ENCODE results near the gene ATRN.
A peak's percentile ranks its signal among the peaks of the same experiment; 100 is the strongest.
"Not testable (repeated sequence)": the region's sequence is repeated elsewhere in the genome, so short reads cannot be mapped to it uniquely, and the experiment has no call there.

ATRN gene

DNA sequence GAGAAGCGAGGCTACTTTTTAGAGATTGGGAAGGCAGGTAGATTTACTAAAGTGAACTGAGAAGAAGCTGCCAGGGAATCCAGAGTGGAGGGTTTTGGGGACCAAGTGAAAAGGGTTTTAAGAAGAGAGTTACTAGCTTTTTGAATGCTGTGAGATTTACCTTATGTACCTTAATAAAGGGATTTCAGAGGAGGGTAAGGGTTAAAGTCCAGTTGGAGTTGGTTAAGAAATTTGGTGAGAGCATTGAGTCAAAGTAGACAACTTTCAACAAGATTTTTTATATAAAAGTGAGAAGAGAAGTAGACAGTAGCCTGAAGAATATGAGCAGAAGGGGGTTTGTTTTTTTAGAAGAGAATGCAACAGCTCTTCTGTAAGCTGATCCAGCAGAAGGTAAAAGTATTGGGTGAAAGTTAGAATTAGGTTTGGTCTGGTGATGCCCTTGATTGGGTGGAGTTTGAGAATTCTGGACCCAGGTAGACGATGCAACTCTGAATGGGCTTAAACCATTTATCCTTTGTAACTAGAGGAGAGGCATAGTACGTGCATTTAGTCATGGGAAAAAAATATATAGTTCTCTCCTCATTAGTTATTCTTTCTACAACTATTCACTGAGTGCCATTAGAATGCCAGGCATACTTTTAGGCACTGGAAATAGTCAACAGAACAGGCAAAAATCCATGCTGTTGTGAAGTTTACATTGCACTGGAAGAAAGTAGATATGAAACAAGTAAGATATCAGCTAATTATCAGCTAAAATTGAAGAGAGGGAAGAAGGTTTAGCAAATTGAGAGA is 44.8 kb downstream of the ATRN start:
- DNase-seq (ENCODE audit: low spot score): no peak

DNA sequence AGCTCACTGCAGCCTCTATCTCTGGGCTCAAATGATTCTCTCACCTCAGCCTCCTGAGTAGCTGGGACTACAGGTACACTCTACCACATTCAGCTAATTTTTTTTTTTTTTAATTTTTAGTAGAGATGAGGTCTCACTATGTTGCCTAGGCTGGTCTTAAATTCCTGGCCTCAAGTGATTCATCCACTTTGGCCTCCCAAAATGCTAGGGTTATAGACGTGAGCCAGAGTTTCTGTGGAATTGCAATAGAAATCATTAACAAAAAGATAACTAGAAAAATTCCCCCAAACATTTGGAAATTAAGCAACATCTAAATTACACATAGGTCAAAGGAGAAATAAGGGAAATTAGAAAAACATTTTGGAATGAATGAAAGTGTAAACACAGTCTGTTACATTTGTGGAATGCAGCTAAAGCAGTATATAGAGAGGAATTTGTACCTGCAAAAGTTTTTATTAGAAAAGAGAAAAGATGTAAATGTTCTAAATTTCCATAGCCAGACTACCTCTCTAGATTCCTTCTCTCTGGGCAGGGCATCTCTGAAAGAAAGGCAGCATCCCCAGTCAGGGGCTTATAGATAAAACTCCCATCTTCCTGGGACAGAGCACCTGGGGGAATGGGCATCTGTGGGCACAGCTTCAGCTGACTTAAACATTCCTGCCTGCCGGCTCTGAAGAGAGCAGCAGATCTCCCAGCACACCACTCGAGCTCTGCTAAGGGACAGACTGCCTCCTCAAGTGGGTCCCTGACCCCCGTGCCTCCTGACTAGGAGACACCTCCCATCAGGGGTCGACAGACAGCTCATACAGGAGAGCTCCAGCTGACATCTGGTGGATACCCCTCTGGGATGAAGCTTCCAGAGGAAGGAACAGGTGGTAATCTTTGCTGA is 51.3 kb downstream of the ATRN start:
- DNase-seq (ENCODE audit: low spot score): no peak

DNA sequence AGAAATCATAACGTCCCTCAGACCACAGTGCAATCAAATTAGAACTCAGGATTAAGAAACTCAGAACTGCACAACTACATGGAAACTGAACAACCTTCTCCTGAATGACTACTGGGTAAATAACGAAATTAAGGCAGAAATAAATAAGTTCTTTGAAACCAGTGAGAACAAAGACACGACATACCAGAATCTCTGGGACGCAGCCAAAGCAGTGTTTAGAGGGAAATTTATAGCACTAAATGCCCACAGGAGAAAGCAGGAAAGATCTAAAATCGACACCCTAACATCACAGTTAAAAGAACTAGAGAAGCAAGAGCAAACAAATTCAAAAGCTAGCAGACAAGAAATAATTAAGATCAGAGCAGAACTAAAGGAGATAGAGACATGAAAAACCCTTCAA is 53.9 kb downstream of the ATRN start:
- not testable (repeated sequence) for DNase-seq (ENCODE audit: low spot score)

DNA sequence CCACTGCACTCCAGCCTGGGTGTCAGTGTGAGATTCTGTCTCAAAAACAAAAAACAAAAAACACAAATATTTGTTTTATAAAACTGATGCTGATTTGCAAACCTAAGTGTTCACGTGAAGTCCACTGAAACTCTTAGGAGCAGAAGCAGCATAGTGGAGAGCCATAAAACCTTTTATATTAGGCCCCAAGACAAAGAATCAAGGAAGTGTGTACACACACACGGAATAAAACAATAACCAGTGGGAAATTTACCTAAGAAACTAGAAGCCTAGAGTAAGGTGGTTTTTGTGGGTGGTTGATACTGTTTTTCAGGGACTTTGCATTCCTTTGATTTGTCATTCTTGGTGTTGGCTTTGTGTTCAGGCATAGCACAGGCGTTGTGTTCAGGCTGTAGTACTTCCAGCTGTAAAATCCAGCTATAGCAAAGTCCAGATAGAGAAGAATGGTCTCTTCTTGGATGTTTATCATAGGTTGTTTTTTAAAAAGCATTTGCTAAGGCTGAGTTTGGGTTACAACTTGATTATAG is 61.3 kb downstream of the ATRN start:
- DNase-seq (ENCODE audit: low spot score): no peak

DNA sequence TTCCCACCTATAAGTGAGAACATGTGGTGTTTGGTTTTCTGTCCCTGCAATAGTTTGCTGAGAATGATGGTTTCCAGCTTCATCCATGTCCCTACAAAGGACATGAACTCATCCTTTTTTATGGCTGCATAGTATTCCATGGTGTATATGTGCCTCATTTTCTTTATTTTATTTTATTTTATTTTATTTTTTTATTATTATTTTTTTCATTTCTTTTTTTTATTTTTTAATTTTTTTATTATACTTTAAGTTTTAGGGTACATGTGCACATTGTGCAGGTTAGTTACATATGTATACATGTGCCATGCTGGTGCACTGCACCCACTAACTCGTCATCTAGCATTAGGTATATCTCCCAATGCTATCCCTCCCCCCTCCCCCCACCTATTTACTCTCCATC is 66.9 kb downstream of the ATRN start:
- not testable (repeated sequence) for DNase-seq (ENCODE audit: low spot score)

DNA sequence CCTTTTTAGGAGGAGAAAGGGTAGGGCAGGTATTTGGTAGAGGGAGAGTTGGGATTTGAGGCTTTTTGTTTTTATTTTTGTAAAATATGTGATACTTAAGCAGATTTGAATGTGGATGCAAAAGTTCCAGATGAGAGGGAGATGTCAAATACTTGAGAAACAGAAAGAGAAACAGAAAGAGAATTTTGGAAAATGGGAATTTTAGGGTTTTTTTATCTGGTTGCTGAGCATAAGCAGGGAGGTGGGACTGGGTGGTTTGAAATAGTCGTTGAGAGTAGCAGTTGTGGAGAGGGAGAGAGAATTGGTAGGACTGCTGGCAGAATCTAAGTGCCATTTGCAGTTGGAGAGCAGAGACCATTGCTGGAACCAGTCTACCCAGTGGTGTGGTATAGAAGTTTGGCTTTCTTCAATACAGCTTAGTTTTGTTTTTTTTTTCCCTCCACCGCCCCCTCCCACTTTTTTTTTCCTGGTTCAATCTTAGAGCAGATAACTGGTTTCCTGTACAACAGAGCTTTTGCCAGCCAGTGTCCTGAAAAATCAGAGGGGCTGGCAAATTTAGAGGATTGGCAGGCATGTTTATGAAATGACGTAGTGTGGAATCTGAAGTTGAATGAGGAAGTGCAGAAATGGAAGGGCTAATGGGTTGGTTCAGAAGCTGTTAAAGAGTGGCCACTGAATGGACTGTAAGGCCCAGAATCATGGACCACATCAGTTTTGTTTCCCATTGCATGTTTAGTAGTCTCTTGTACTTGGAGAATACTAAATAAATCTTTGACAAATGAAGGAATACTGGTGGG is 68.7 kb downstream of the ATRN start:
- no peak for DNase-seq (ENCODE audit: low spot score)

DNA sequence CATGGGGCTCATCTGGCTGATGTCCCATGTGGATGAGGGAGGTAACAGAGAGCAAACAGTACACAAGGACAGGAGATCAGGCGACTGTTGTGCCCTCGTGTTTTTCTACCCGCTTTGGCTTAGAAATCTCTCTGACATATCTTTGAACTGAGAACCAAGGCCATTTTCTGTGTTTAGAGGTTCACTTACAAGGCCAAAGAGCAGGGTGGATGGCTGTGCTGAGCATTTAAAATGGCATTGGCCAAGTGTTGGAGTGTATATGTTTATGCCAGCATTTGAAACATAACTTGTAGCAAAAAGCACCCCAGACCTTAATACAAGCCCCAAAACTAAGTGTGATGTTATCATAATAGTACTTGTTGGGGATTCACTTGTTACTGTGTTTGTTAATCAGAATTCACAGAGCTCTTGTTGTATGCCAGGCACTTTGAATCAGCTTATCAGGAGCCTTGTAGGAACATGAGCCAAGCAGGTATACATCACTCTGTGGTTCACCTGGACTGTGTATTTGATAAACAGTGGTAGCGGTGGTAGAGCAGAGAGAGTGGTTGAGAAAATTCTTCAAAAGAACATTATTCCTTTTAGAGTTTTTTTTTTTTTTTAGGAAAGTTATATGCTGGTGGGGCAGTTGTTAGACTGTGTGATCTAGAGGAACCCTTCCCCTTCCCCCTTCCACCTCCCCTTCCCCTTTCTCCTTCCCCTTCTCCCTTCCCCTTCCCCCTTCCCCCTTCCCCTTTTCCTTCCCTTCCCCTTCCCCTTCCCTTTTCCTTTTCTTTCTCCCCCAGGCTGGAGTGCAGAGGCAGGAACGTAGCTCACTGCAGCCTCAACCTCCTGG is 71.3 kb downstream of the ATRN start:
- DNase-seq (ENCODE audit: low spot score): no peak

DNA sequence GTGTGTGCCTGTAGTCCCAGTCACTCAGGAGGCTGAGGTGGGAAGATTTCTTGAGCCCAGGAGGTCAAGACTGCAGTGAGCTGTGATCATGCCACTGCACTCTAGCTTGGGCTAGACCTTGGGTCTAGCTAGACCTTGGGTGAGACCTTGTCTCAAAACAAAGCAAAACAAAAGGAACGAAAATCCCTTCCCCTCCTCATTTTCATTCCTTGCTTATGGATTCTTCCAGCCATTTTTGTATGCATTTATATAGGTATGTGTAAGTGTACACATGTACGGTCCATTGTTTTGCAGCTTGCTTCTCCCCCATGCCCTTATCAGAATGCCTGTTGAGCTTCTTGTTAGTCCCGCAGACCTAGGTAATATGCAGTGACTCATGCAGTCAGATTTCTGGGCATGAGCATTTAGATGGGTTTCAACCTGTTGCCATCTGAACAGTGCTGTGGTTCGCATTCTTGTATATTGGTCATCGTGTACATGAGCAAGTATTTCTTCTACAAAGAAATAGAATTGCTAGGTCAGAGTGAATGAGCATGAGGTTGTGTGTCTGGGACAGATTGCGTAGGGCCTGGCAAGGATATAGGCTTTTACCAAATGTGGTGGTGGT is 73.2 kb downstream of the ATRN start:
- no peak for DNase-seq (ENCODE audit: low spot score)

DNA sequence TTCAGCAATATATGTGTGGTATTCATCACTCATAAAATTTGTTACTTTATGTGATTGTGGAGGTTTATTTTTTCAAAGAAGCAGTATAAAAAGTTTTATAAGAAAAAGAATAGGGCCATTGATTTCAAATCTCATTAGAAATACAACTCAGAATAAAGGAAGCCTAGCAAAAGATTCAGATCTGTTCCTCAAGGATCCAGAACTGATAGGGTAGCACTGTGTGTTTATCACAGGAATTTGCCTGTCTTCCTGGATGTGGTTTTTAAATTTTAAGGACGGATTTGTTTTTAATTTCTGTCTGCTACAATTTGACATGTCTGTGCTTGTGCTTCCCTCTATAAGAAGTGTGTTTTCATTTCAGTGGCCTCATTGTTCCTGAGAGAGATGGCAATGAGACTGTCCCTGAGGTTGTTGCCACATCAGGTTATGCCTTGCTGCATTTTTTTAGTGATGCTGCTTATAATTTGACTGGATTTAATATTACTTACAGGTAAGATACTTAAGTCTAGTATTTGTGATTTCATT is 74.6 kb downstream of the ATRN start:
- DNase-seq (ENCODE audit: low spot score): no peak

DNA sequence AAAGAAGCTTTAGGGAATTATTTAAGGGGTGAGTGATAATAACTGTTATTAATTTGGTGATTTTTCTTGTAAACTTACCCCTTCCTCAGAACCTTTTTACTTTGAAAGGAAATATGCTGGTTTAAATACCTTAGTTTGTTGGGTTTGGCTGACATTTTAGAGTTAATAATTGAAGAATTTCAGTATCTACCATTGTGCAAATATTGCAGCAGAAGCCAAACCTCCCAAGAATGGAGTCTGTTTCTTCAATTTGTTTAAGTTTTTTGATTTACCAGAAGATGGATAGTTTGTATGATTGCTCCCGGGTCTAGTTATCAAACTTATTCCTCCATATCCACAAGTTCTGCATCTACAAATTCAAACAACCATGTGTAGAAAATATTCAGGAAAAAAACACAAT is 77.1 kb downstream of the ATRN start:
- DNase-seq (ENCODE audit: low spot score): no peak

DNA sequence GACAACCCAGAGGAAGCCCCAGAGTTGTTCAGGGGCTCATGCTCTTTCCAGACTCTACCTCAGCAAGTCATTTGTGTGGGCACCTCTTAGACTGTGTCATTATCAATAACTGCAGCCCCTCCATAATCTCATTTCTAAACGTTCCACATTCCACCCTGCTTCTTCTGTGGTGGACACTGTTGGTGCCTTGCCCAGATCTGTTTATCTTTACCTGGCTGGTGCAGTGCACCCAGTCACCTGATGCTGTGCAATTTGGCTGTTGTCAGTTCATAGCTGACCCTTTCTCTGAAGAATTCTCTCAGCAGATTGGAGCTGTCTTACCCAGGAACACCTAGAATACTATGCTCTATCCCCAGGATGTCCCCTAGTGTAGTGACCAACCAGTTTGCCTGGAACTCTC is 80.0 kb downstream of the ATRN start:
- no peak for DNase-seq (ENCODE audit: low spot score)

DNA sequence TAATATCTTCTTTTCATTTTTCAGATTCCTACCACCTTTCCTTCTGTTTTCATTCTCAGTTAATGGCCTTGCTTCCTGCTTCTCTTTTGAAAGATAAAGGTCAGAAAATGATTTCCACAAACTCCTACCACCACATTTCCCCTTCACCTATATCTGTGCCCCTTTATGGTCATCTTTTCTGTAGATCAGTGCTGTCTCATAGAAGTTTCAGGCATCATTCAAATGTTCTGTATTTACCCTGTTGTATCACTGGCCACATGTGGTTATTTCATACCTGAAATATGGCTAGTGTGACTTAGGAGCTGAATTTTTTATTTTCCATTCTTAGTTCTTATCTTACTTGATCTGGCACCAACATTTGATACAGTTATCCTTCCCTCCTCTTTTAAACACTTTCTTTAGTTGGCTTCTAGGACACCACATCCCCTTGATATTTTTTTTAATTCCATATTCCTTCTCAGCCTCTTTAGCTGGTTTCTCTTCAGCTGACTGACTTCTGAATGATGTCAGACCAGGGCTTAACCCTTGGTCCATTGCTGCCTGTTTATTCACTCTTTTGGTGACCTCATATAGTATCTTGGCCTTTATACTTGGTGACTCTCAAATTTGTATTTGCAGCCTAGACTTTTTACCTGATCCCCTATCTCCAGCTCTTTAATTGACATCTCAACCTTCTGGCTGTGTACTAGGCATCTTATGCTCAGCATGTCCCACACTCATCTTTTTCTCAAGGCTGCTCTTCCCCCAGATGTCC is 81.0 kb downstream of the ATRN start:
- DNase-seq (ENCODE audit: low spot score): no peak

DNA sequence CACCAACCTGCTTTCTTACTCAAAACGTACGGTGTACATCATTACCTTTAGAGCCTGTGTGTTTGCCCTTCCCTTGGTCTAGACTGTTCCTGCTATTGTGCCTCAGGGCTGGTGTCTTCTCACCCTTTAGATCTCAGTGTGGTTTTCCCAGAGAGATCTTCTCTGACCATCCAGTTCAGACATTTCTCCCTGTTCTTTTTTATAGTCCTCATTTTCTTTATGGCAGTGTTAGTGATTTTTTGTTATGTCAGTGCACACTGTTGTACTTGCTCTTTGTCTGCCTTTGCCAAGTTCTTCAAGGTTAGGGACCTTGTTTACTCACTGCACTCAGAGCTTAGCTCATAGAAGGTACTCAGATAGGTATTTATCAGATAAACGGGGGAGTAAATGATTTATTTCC is 82.8 kb downstream of the ATRN start:
- no peak for DNase-seq (ENCODE audit: low spot score)

DNA sequence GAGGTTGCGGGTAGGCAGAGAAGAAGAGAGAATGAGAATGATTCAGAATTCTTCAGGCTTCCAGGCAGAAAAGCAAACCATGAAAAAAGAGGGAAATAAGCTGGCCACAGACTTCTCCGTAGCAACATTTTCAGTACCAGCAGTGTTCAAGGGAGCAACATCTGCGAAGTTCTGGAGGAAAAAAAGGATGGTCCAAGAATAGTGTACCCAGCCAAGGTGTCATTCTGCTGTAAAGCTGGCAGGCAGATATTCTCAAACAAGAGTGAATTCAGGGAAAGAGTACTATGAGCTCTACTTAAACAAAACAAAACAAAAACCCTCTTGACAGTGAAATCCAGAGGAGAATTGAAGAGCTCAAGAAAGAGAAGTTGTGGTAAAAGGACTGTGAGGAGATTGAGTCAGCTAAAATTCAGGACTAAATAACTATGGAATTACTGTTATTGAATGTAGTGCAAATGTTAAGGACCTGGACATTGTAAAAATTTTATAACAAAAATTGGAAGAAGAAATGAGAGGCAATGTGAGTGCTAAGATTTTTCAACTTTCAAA is 86.5 kb downstream of the ATRN start:
- DNase-seq (ENCODE audit: low spot score): no peak

DNA sequence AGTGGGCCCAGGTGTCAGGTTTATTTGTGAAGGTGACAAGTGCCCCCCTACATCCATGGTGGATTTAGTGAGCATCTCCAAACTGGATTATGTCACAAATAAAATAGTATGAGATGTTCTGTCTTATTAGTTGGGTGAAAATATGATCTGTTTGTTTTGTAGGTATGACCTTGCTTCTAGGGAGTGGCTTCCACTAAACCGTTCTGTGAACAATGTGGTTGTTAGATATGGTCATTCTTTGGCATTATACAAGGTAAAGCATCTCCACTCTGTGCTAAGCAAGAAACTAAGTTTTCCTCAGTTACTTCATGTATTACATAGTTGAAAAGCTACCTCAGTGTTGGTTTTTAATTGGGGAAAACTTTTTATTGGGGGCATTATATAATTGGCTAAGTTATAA is 88.4 kb downstream of the ATRN start:
- DNase-seq (ENCODE audit: low spot score): no peak

DNA sequence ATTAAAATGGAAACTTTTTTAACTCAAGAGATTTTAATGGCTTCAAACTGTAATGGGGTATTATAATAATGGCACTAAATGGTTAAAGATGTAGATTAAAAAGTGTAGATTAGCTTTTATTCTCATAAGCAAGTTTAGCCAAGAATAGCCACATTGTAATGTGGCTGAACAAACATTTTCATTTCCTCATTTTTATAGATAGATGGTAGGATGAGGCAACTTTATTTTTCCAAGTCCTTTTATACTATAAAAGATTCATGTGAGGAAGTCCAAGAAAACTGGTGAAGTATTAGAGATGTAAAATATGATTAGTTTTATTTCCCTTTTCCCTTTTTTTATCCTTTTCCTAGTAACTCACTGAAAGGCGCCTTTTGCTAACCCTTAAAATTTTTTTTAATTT is 88.8 kb downstream of the ATRN start:
- DNase-seq (ENCODE audit: low spot score): peak; percentile 4

DNA sequence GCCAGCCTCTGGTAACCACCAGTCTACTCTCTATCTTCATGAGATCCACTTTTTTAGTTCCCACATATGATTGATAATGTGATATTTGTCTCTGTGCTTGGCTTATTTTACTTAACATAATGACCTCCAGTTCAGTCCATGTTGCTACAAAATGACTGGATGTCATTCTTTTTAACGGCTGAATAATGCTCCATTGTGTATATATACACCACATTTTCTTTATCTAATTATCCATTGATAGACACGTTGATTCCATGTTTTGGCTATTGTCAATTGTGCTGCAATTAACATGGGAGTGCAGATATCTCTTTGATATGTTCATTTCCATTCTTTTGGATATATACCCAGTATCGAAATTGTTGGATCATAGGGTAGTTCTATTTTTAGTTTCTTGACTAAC is 89.3 kb downstream of the ATRN start:
- no peak for DNase-seq (ENCODE audit: low spot score)

DNA sequence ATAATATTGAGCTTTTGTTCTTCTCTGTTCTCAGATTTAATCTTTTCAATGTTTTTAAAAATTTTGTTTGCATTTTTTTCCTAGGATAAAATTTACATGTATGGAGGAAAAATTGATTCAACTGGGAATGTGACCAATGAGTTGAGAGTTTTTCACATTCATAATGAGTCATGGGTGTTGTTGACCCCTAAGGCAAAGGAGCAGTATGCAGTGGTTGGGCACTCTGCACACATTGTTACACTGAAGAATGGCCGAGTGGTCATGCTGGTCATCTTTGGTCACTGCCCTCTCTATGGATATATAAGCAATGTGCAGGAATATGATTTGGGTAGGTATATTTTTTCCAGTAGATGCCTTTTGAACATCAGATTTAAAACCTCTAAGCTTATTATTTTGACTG is 89.8 kb downstream of the ATRN start:
- no peak for DNase-seq (ENCODE audit: low spot score)

DNA sequence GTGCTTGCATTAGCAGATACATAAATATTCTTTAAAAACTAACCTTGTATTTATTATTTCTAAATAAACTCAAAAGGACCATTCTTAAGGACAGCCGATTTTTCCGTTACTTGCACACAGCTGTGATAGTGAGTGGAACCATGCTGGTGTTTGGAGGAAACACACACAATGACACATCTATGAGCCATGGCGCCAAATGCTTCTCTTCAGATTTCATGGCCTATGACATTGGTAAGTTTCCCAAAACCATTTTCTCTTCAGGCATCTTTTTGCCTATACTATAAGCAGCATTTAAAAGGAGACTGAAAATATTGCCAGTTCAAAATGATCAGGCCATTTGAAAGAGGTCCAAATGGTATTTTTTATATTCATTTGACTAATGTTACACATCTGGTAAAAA is 92.3 kb downstream of the ATRN start:
- DNase-seq (ENCODE audit: low spot score): no peak
